ENCODE data around the gene SAAL1. TPM values are rescaled to one million over a fixed set of nuclear protein-coding genes. Genes with fewer than 3 reads are reported as not detected.
A peak's percentile ranks its signal among the peaks of the same experiment; 100 is the strongest.

SAAL1 gene
- total and polyA plus RNA-seq, 4 donors, result 5.5 to 15.1 (median 11.3) TPM

- no peak for ATAC-seq (ENCODE audit: insufficient read depth, low FRiP score)
- no peak overlapping the region for H3K4me3 ChIP-seq
- DNase-seq, result peak in 2 of 3 donors; percentile 68 to 82
- no peak overlapping the region for H3K27ac ChIP-seq (ENCODE audit: low read depth in 1 of 2, low read length in 1 of 2)
- 75 to 79% methylated on average over 4 of the region's 4 CpGs for WGBS, 2 donors
- H3K9me3 ChIP-seq (ENCODE audit: control insufficient read depth in 4 of 4, insufficient read depth in 3 of 4, low read length in 3 of 4), result no peaks in the 10 kb centered on the region
- no peaks in the 10 kb centered on the region for H3K36me3 ChIP-seq (ENCODE audit: control insufficient read depth in 4 of 4, insufficient read depth in 4 of 4, low read length in 4 of 4)
- no peak for TF ChIP-seq CTCF (IDR thresholded peaks at IDR 0.05; ENCODE audit: control extremely low read depth, extremely low read depth)
- no peaks in the 10 kb centered on the region for H3K27me3 ChIP-seq (ENCODE audit: control insufficient read depth in 3 of 3, insufficient read depth in 3 of 3, low read length in 2 of 3)
- H3K9ac ChIP-seq (ENCODE audit: insufficient read depth in 1 of 2, low read length in 2 of 2), result no peak overlapping the region
- H3K4me1 ChIP-seq (ENCODE audit: control insufficient read depth in 5 of 5, insufficient read depth in 5 of 5, low read length in 5 of 5), result peaks cover 0 to 5% (median 0%) of the 10 kb centered on the region in 5 donors
Measured at GRCh38 chr11:18071098-18071705, 34.7 kb downstream of the SAAL1 start.

- Histone ChIP-seq H3K9ac (ENCODE audit: insufficient read depth in 1 of 2, low read length in 2 of 2) (no peak overlapping the region), H3K9me3 (ENCODE audit: control insufficient read depth in 4 of 4, insufficient read depth in 3 of 4, low read length in 3 of 4) (no peaks in the 10 kb centered on the region), H3K4me3 (no peak overlapping the region), H3K27ac (ENCODE audit: low read depth in 1 of 2, low read length in 1 of 2) (no peak overlapping the region), H3K27me3 (ENCODE audit: control insufficient read depth in 3 of 3, insufficient read depth in 3 of 3, low read length in 2 of 3) (no peaks in the 10 kb centered on the region), H3K36me3 (ENCODE audit: control insufficient read depth in 4 of 4, insufficient read depth in 4 of 4, low read length in 4 of 4) (no peaks in the 10 kb centered on the region), H3K4me1 (ENCODE audit: control insufficient read depth in 5 of 5, insufficient read depth in 5 of 5, low read length in 5 of 5) (peaks cover 0 to 5% (median 0%) of the 10 kb centered on the region in 5 donors)
- TF ChIP-seq CTCF (IDR thresholded peaks at IDR 0.05; ENCODE audit: control extremely low read depth, extremely low read depth), result no peak
- WGBS, 2 donors, result 94 to 99% methylated on average over 2 of the region's 2 CpGs
- DNase-seq, result no peak
- no peak for ATAC-seq (ENCODE audit: insufficient read depth, low FRiP score)
Measured at GRCh38 chr11:18067372-18067771, 38.5 kb downstream of the SAAL1 start.

- no peak for TF ChIP-seq CTCF (IDR thresholded peaks at IDR 0.05; ENCODE audit: control extremely low read depth, extremely low read depth)
- Histone ChIP-seq H3K9me3 (ENCODE audit: control insufficient read depth in 4 of 4, insufficient read depth in 3 of 4, low read length in 3 of 4) (no peaks in the 10 kb centered on the region), H3K27me3 (ENCODE audit: control insufficient read depth in 3 of 3, insufficient read depth in 3 of 3, low read length in 2 of 3) (no peaks in the 10 kb centered on the region), H3K4me3 (no peak overlapping the region), H3K27ac (ENCODE audit: low read depth in 1 of 2, low read length in 1 of 2) (no peak overlapping the region), H3K36me3 (ENCODE audit: control insufficient read depth in 4 of 4, insufficient read depth in 4 of 4, low read length in 4 of 4) (no peaks in the 10 kb centered on the region), H3K4me1 (ENCODE audit: control insufficient read depth in 5 of 5, insufficient read depth in 5 of 5, low read length in 5 of 5) (peaks cover 0 to 5% (median 0%) of the 10 kb centered on the region in 5 donors), H3K9ac (ENCODE audit: insufficient read depth in 1 of 2, low read length in 2 of 2) (no peak overlapping the region)
- ATAC-seq (ENCODE audit: insufficient read depth, low FRiP score) (no peak), DNase-seq (no peak)
- 93 to 97% methylated on average over 2 of the region's 2 CpGs for WGBS, 2 donors
Measured at GRCh38 chr11:18066626-18067025, 39.3 kb downstream of the SAAL1 start.

GRCh38 chr11:18065572-18065971 lies 40.3 kb downstream of the SAAL1 start:
- Histone ChIP-seq H3K36me3 (ENCODE audit: control insufficient read depth in 4 of 4, insufficient read depth in 4 of 4, low read length in 4 of 4) (no peaks in the 10 kb centered on the region), H3K27ac (ENCODE audit: low read depth in 1 of 2, low read length in 1 of 2) (no peak overlapping the region), H3K9me3 (ENCODE audit: control insufficient read depth in 4 of 4, insufficient read depth in 3 of 4, low read length in 3 of 4) (no peaks in the 10 kb centered on the region), H3K9ac (ENCODE audit: insufficient read depth in 1 of 2, low read length in 2 of 2) (no peak overlapping the region), H3K27me3 (ENCODE audit: control insufficient read depth in 3 of 3, insufficient read depth in 3 of 3, low read length in 2 of 3) (no peaks in the 10 kb centered on the region), H3K4me3 (no peak overlapping the region), H3K4me1 (ENCODE audit: control insufficient read depth in 5 of 5, insufficient read depth in 5 of 5, low read length in 5 of 5) (no peaks in the 10 kb centered on the region)
- TF ChIP-seq CTCF (IDR thresholded peaks at IDR 0.05; ENCODE audit: control extremely low read depth, extremely low read depth), result no peak
- ATAC-seq (ENCODE audit: insufficient read depth, low FRiP score) (no peak), DNase-seq (peak in 1 of 3 donors; percentile 16)
- 78 to 82% methylated on average over 8 of the region's 8 CpGs for WGBS, 2 donors

All from lung (tissue), 12 donors.